PFSK-1 (cell line): ENCODE measurements around the gene CDR2.

Experiments used
- FOXP2 ChIP-seq: optimal IDR thresholded peaks from 2 replicates; pipeline ENCODE3; 2011; ENCODE audit warnings: borderline replicate concordance, control low read depth, inconsistent platforms; ENCODE audit not compliant: insufficient read depth; ENCODE audit errors: extremely low read length, extremely low read depth
- POLR2AphosphoS5 ChIP-seq: IDR thresholded peaks from 2 replicates; pipeline ENCODE4 v1.6.1; 2012; ENCODE audit warnings: low read depth, mild to moderate bottlenecking, control low read depth, low read length, moderate library complexity
- SIN3A ChIP-seq: IDR thresholded peaks from 2 replicates; pipeline ENCODE4 v1.6.1; 2012; ENCODE audit warnings: mild to moderate bottlenecking, low read length, moderate library complexity, borderline replicate concordance; ENCODE audit not compliant: insufficient read depth
- TAF1 ChIP-seq: IDR thresholded peaks from 2 replicates; pipeline ENCODE4 v1.6.1; 2012; ENCODE audit warnings: low read length, control low read depth, borderline replicate concordance; ENCODE audit not compliant: insufficient read depth
- TF ChIP-seq, protein P1 (sequence below), 2 experiments: IDR thresholded peaks; 2 replicates each; pipeline versions ENCODE4 v1.6.1 to v1.8.0; 2011 to 2012; ENCODE audit warnings: low read depth in 2 of 2, low read length in 2 of 2, control low read depth in 1 of 2, inconsistent platforms in 1 of 2, mild to moderate bottlenecking in 1 of 2, moderate library complexity in 1 of 2; ENCODE audit not compliant: insufficient read depth in 1 of 2

DNA sequence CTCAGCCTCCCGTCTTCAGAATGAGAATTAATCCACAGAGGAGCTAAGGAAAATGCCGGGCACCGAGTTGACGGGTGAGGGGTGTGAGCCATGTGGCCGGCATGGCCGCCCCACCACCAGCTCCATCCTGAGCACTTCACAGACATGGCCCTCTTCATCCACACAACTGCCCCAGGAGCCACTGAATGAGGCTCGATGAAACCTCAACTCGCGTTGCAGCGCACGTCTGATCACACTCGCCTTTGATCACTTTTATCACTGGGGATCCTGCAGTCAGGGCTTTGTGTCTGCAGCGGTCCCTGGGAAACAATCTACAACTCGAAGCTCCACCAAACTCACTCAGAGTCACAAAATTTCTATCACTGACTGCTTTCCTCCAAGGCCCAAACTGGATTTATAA lies 46.7 kb upstream of the CDR2 start:
- TF ChIP-seq TAF1 = no peak
- no peak for TF ChIP-seq POLR2AphosphoS5
- TF ChIP-seq, protein P1, sequence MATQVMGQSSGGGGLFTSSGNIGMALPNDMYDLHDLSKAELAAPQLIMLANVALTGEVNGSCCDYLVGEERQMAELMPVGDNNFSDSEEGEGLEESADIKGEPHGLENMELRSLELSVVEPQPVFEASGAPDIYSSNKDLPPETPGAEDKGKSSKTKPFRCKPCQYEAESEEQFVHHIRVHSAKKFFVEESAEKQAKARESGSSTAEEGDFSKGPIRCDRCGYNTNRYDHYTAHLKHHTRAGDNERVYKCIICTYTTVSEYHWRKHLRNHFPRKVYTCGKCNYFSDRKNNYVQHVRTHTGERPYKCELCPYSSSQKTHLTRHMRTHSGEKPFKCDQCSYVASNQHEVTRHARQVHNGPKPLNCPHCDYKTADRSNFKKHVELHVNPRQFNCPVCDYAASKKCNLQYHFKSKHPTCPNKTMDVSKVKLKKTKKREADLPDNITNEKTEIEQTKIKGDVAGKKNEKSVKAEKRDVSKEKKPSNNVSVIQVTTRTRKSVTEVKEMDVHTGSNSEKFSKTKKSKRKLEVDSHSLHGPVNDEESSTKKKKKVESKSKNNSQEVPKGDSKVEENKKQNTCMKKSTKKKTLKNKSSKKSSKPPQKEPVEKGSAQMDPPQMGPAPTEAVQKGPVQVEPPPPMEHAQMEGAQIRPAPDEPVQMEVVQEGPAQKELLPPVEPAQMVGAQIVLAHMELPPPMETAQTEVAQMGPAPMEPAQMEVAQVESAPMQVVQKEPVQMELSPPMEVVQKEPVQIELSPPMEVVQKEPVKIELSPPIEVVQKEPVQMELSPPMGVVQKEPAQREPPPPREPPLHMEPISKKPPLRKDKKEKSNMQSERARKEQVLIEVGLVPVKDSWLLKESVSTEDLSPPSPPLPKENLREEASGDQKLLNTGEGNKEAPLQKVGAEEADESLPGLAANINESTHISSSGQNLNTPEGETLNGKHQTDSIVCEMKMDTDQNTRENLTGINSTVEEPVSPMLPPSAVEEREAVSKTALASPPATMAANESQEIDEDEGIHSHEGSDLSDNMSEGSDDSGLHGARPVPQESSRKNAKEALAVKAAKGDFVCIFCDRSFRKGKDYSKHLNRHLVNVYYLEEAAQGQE (IDR thresholded peaks at IDR 0.05; ENCODE audit: insufficient read depth in 1 of 2, low read depth in 2 of 2, low read length in 2 of 2) = no peak
- TF ChIP-seq SIN3A = no peak
- no peak for TF ChIP-seq FOXP2
